SK-N-SH (cell line): ENCODE data around the gene C19orf33.

Experiments
- EP300 ChIP-seq, 2 experiments: IDR thresholded peaks; 2 replicates each; pipeline versions ENCODE4 v1.4.0 to v1.6.1; 2012; ENCODE audit warnings: borderline replicate concordance in 1 of 2, low read depth in 1 of 2, low read length in 1 of 2
- FOXJ3 ChIP-seq: sonication (generic); formaldehyde crosslinking; IDR thresholded peaks from 2 replicates; pipeline ENCODE4 v1.5.1; 2020; ENCODE audit warnings: mild to moderate bottlenecking, missing genetic modification reagents
- POLR2AphosphoS5 ChIP-seq: IDR thresholded peaks from 2 replicates; pipeline ENCODE4 v1.6.1; 2012; ENCODE audit warnings: low read depth, low read length
- RXRA ChIP-seq: IDR thresholded peaks from 2 replicates; pipeline ENCODE4 v1.4.0; 2012; ENCODE audit warnings: low read depth, mild to moderate bottlenecking, borderline replicate concordance
- TAF1 ChIP-seq: IDR thresholded peaks from 2 replicates; pipeline ENCODE4 v1.6.1; 2012; ENCODE audit warnings: low read depth, mild to moderate bottlenecking, low read length, moderate library complexity, borderline replicate concordance
- USF1 ChIP-seq: IDR thresholded peaks from 2 replicates; pipeline ENCODE4 v1.4.0; 2012; ENCODE audit warnings: low read depth, borderline replicate concordance
- YY1 ChIP-seq: IDR thresholded peaks from 2 replicates; pipeline ENCODE4 v1.4.0; 2012; ENCODE audit warnings: low read depth, mild to moderate bottlenecking
- TF ChIP-seq, protein P1 (sequence below): fragments of 200-600 bp; sonication (generic); IDR thresholded peaks from 2 replicates; pipeline ENCODE4 v1.6.1; 2017; ENCODE audit warnings: antibody characterized with exemption, mild to moderate bottlenecking, moderate library complexity
- TF ChIP-seq, protein P2 (sequence below): IDR thresholded peaks from 2 replicates; pipeline ENCODE4 v1.6.1; 2012; ENCODE audit warnings: mild to moderate bottlenecking, low read depth, low read length, moderate library complexity
- TF ChIP-seq, protein P3 (sequence below): IDR thresholded peaks from 2 replicates; pipeline ENCODE4; 2012
- TF ChIP-seq, protein P4 (sequence below): IDR thresholded peaks from 2 replicates; pipeline ENCODE4 v1.4.0; 2012; ENCODE audit warnings: low read depth, borderline replicate concordance

DNA sequence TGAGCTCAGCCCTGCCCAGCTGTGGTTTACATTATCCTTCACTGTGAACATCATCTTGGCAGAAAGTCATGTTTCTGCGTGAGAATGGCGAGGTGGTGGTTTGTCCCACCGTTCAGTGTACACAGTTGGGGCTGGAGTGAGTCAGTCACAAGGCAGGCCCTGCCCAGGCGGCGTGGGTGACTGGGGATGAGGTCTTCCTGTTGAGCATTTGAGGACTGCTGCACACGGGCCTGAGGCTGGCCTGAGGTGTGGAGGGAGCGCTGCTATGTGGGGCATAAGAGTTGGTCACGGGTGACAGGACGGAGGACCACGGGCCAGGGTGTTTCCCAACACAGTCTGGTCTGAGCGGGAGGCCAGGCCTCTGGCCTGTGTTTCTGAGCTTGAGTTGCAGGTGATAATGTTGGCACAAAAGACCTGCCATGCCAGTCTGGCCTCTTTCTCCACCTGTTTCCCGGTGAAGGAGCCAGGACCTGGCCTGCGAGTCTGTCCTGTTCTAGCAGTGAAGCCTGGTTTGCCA is 13.4 kb upstream of the C19orf33 start:
- TF ChIP-seq, protein P1, sequence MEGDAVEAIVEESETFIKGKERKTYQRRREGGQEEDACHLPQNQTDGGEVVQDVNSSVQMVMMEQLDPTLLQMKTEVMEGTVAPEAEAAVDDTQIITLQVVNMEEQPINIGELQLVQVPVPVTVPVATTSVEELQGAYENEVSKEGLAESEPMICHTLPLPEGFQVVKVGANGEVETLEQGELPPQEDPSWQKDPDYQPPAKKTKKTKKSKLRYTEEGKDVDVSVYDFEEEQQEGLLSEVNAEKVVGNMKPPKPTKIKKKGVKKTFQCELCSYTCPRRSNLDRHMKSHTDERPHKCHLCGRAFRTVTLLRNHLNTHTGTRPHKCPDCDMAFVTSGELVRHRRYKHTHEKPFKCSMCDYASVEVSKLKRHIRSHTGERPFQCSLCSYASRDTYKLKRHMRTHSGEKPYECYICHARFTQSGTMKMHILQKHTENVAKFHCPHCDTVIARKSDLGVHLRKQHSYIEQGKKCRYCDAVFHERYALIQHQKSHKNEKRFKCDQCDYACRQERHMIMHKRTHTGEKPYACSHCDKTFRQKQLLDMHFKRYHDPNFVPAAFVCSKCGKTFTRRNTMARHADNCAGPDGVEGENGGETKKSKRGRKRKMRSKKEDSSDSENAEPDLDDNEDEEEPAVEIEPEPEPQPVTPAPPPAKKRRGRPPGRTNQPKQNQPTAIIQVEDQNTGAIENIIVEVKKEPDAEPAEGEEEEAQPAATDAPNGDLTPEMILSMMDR, result no peak
- TF ChIP-seq TAF1, result no peak
- TF ChIP-seq USF1, result no peak
- TF ChIP-seq, protein P2, sequence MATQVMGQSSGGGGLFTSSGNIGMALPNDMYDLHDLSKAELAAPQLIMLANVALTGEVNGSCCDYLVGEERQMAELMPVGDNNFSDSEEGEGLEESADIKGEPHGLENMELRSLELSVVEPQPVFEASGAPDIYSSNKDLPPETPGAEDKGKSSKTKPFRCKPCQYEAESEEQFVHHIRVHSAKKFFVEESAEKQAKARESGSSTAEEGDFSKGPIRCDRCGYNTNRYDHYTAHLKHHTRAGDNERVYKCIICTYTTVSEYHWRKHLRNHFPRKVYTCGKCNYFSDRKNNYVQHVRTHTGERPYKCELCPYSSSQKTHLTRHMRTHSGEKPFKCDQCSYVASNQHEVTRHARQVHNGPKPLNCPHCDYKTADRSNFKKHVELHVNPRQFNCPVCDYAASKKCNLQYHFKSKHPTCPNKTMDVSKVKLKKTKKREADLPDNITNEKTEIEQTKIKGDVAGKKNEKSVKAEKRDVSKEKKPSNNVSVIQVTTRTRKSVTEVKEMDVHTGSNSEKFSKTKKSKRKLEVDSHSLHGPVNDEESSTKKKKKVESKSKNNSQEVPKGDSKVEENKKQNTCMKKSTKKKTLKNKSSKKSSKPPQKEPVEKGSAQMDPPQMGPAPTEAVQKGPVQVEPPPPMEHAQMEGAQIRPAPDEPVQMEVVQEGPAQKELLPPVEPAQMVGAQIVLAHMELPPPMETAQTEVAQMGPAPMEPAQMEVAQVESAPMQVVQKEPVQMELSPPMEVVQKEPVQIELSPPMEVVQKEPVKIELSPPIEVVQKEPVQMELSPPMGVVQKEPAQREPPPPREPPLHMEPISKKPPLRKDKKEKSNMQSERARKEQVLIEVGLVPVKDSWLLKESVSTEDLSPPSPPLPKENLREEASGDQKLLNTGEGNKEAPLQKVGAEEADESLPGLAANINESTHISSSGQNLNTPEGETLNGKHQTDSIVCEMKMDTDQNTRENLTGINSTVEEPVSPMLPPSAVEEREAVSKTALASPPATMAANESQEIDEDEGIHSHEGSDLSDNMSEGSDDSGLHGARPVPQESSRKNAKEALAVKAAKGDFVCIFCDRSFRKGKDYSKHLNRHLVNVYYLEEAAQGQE, result no peak
- TF ChIP-seq POLR2AphosphoS5, result no peak
- no peak for TF ChIP-seq FOXJ3 (CRISPR knock-in tag)
- no peak for TF ChIP-seq YY1
- TF ChIP-seq, protein P3, sequence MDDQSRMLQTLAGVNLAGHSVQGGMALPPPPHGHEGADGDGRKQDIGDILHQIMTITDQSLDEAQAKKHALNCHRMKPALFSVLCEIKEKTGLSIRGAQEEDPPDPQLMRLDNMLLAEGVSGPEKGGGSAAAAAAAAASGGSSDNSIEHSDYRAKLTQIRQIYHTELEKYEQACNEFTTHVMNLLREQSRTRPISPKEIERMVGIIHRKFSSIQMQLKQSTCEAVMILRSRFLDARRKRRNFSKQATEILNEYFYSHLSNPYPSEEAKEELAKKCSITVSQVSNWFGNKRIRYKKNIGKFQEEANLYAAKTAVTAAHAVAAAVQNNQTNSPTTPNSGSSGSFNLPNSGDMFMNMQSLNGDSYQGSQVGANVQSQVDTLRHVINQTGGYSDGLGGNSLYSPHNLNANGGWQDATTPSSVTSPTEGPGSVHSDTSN, result no peak
- TF ChIP-seq, protein P4, sequence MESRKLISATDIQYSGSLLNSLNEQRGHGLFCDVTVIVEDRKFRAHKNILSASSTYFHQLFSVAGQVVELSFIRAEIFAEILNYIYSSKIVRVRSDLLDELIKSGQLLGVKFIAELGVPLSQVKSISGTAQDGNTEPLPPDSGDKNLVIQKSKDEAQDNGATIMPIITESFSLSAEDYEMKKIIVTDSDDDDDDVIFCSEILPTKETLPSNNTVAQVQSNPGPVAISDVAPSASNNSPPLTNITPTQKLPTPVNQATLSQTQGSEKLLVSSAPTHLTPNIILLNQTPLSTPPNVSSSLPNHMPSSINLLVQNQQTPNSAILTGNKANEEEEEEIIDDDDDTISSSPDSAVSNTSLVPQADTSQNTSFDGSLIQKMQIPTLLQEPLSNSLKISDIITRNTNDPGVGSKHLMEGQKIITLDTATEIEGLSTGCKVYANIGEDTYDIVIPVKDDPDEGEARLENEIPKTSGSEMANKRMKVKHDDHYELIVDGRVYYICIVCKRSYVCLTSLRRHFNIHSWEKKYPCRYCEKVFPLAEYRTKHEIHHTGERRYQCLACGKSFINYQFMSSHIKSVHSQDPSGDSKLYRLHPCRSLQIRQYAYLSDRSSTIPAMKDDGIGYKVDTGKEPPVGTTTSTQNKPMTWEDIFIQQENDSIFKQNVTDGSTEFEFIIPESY, result no peak
- TF ChIP-seq EP300 (IDR thresholded peaks at IDR 0.05; ENCODE audit: borderline replicate concordance in 1 of 2, low read depth in 1 of 2, low read length in 1 of 2), result no peak
- no peak for TF ChIP-seq RXRA
